Fibroblast of lung (primary cell): ENCODE data around the gene SYNDIG1. TPM values are rescaled to one million over a fixed set of nuclear protein-coding genes. Genes with fewer than 3 reads are reported as not detected.

Experiments used
- DNase-seq, 2 donors: peaks; one replicate each; pipeline versions ENCODE4 v3.0.0 to v3.0.0-alpha.2; 2010; ENCODE audit warnings: low read depth in 2 of 2
- H2AFZ ChIP-seq: 2 replicates; pipeline ENCODE4 v1.5.1; 2012; ENCODE audit warnings: low read length, control low read depth, inconsistent platforms
- H3K27ac ChIP-seq: 2 replicates; pipeline ENCODE4 v1.5.1; 2011; ENCODE audit warnings: low read length, control low read depth; ENCODE audit not compliant: insufficient read depth
- H3K27me3 ChIP-seq: 2 replicates; pipeline ENCODE4 v1.5.1; 2011; ENCODE audit warnings: mild to moderate bottlenecking, low read length; ENCODE audit not compliant: control insufficient read depth, insufficient read depth
- H3K36me3 ChIP-seq: 2 replicates; pipeline ENCODE4 v1.5.1; 2011; ENCODE audit warnings: low read length; ENCODE audit not compliant: control insufficient read depth, insufficient read depth
- H3K4me1 ChIP-seq: 2 replicates; pipeline ENCODE4 v1.5.1; 2011; ENCODE audit warnings: low read length; ENCODE audit not compliant: control insufficient read depth, insufficient read depth; ENCODE audit errors: extremely low read depth
- H3K4me2 ChIP-seq: 2 replicates; pipeline ENCODE4 v1.5.1; 2011; ENCODE audit warnings: low read length, control low read depth; ENCODE audit not compliant: insufficient read depth; ENCODE audit errors: extremely low read depth
- H3K4me3 ChIP-seq, 4 experiments: fragments of 200-600 bp in 1 of 4; sonication (generic) in 1 of 4; replicated peaks in 1 of 4; 2 replicates each; pipeline ENCODE4 v1.5.1; 2011 to 2016; ENCODE audit warnings: low read length in 4 of 4, low read depth in 3 of 4, mild to moderate bottlenecking in 3 of 4, control low read depth in 2 of 4, inconsistent platforms in 1 of 4, mixed read lengths in 1 of 4; ENCODE audit not compliant: insufficient read depth in 1 of 4; ENCODE audit errors: control extremely low read depth in 1 of 4
- H3K79me2 ChIP-seq: 2 replicates; pipeline ENCODE4 v1.5.1; 2012; ENCODE audit warnings: mild to moderate bottlenecking, low read length, inconsistent platforms; ENCODE audit not compliant: control insufficient read depth, insufficient read depth
- H3K9ac ChIP-seq: 2 replicates; pipeline ENCODE4 v1.5.1; 2011; ENCODE audit warnings: mild to moderate bottlenecking, low read length, control low read depth; ENCODE audit not compliant: insufficient read depth
- H3K9me3 ChIP-seq: 2 replicates; pipeline ENCODE4 v1.5.1; 2012; ENCODE audit warnings: low read depth, low read length; ENCODE audit not compliant: control insufficient read depth, insufficient read depth
- H4K20me1 ChIP-seq: 2 replicates; pipeline ENCODE4 v1.5.1; 2011; ENCODE audit warnings: low read length; ENCODE audit not compliant: control insufficient read depth, insufficient read depth; ENCODE audit errors: extremely low read depth
- EZH2 ChIP-seq: IDR thresholded peaks from 2 replicates; pipeline ENCODE4 v1.5.1; 2012; ENCODE audit warnings: low read length, control low read depth, mild to moderate bottlenecking; ENCODE audit errors: missing control alignments
- polyA plus RNA-seq, 2 donors: library from polyadenylated mRNA; depleted of rRNA in 1 of 2; stranded (reverse) in 1 of 2; unstranded in 1 of 2; fragments of >200 nt; gene quantifications; 2 replicates each; pipeline ENCODE4 v1.2.1, GENCODE V29; 2011 to 2012; ENCODE audit warnings: missing spikeins in 1 of 2
- total RNA-seq: library from RNA; depleted of rRNA; stranded (reverse); fragments of >200 nt; gene quantifications from 2 replicates; pipeline ENCODE4 v1.2.1, GENCODE V29; 2014
- TF ChIP-seq, protein P1 (sequence below), 2 donors: IDR thresholded peaks in 1 of 2; conservative IDR thresholded peaks in 1 of 2; 1 replicate in 1 of 2; 2 replicates in 1 of 2; pipeline ENCODE4 v1.5.1; 2011 to 2012; ENCODE audit warnings: low read length in 2 of 2, control low read depth in 1 of 2, inconsistent platforms in 1 of 2, low read depth in 1 of 2, mild to moderate bottlenecking in 1 of 2

Gene SYNDIG1
- total and polyA plus RNA-seq, 2 donors (not counting 1 experiment from before 2014, with no cell fraction given), result 0.02 to 0.17 TPM

DNA sequence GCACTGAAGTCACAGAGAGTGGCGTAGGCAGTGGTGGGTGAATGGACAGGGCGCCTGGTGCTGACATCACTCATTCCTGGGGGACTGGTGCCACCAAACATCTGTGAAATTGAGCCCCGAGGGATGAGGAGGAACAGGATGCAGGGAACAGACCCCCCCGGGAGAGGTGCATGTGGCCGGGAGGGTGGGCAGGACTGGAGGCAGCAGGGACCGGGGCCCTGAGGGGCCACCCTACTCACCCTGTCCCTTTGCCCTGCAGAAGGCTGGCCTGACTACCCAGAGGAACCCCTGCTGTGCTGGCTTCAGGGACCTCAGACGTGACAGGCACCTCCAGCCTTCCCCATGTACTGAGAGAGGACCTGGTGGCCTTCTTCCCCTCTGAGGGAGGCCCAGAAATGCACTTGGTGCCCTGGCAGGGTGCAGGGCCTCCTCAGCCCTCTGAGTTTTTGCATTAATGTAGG is 25.1 kb downstream of the SYNDIG1 start:
- no peak for TF ChIP-seq EZH2
- TF ChIP-seq, protein P1, sequence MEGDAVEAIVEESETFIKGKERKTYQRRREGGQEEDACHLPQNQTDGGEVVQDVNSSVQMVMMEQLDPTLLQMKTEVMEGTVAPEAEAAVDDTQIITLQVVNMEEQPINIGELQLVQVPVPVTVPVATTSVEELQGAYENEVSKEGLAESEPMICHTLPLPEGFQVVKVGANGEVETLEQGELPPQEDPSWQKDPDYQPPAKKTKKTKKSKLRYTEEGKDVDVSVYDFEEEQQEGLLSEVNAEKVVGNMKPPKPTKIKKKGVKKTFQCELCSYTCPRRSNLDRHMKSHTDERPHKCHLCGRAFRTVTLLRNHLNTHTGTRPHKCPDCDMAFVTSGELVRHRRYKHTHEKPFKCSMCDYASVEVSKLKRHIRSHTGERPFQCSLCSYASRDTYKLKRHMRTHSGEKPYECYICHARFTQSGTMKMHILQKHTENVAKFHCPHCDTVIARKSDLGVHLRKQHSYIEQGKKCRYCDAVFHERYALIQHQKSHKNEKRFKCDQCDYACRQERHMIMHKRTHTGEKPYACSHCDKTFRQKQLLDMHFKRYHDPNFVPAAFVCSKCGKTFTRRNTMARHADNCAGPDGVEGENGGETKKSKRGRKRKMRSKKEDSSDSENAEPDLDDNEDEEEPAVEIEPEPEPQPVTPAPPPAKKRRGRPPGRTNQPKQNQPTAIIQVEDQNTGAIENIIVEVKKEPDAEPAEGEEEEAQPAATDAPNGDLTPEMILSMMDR (conservative IDR thresholded peaks at IDR 0.05 in 1 of 2, IDR thresholded peaks at IDR 0.05 in 1 of 2; ENCODE audit: low read depth in 1 of 2, low read length in 2 of 2), result no peak

DNA sequence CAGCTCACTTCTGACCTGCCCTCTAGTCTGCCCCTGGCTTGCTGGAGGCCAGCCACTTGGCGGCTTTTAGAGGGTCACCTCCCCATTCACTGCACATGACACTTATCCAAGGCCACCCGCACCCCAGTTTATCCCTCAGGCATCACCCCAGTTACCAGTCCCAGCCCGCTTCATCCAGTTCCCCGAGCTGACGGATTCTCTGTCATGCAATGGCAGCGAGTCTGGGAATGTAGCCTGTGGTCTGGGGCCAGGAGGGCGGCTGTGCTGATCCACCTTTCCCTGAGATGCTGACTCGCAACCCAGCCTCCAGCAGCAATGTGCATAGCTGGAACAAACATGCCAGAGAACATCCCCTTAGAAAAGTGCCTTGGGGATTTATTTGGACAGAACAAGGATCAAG is 25.8 kb downstream of the SYNDIG1 start:
- Histone ChIP-seq H3K36me3 (no peaks in the 10 kb centered on the region), H3K4me1 (no peaks in the 10 kb centered on the region), H3K9ac (no peak overlapping the region), H3K79me2 (no peaks in the 10 kb centered on the region), H3K27ac (no peak overlapping the region), H3K4me3 (no peak overlapping the region), H3K27me3 (no peaks in the 10 kb centered on the region), H4K20me1 (no peaks in the 10 kb centered on the region), H3K9me3 (no peaks in the 10 kb centered on the region), H2AFZ (no peak overlapping the region), H3K4me2 (no peak overlapping the region)
- DNase-seq, result no peak
- no peak for TF ChIP-seq EZH2
- TF ChIP-seq, protein P1 (conservative IDR thresholded peaks at IDR 0.05 in 1 of 2, IDR thresholded peaks at IDR 0.05 in 1 of 2; ENCODE audit: low read depth in 1 of 2, low read length in 2 of 2), result no peak

More for the DNA sequence above, 25.1 kb downstream of the SYNDIG1 start:
- Histone ChIP-seq H3K36me3 (no peaks in the 10 kb centered on the region), H3K4me1 (no peaks in the 10 kb centered on the region), H3K9me3 (no peaks in the 10 kb centered on the region), H2AFZ (no peak overlapping the region), H3K4me3 (no peak overlapping the region), H4K20me1 (no peaks in the 10 kb centered on the region), H3K4me2 (no peak overlapping the region), H3K9ac (no peak overlapping the region), H3K27me3 (no peaks in the 10 kb centered on the region), H3K27ac (no peak overlapping the region), H3K79me2 (no peaks in the 10 kb centered on the region)
- DNase-seq, result no peak

DNA sequence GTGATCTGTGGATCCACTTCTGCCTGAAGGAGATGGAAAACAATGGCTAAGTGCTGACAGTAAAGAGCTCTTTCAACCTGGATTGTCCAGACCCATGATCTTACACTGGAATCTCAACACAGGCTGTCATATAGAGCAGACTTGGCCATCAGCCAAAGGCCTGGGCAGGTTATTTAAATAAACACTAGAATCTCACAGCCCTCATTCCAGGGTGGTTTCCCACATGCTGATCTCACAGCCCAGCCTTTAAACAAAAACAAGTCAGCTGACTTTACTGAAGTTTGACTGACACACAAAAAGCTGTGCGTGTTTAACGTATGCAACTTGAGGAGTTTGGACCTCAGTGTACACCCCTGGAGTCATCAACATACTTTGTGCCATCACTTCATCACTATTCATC is 28.4 kb downstream of the SYNDIG1 start:
- Histone ChIP-seq H3K9me3 (no peaks in the 10 kb centered on the region), H3K4me3 (no peak overlapping the region), H4K20me1 (no peaks in the 10 kb centered on the region), H3K27ac (no peak overlapping the region), H3K4me2 (no peak overlapping the region), H2AFZ (no peak overlapping the region), H3K79me2 (no peaks in the 10 kb centered on the region), H3K4me1 (peaks cover under 1% of the 10 kb centered on the region), H3K27me3 (no peaks in the 10 kb centered on the region), H3K36me3 (no peaks in the 10 kb centered on the region), H3K9ac (no peak overlapping the region)
- DNase-seq, result peak; percentile 20 to 53
- TF ChIP-seq, protein P1 (conservative IDR thresholded peaks at IDR 0.05 in 1 of 2, IDR thresholded peaks at IDR 0.05 in 1 of 2; ENCODE audit: low read depth in 1 of 2, low read length in 2 of 2), result no peak
- TF ChIP-seq EZH2, result no peak
